Aorta (tissue), 5 donors: ENCODE results near the gene SLC30A7. TPM values are rescaled to one million over a fixed set of nuclear protein-coding genes. Genes with fewer than 3 reads are reported as not detected.
"Not testable (repeated sequence)": the region's sequence is repeated elsewhere in the genome, so short reads cannot be mapped to it uniquely, and the experiment has no call there.

ENCODE experiments used
- ATAC-seq: fragments of 200-7000 bp; cut with Tn5 transposase; one replicate; pipeline ENCODE4 v1.9.1; 2022; ENCODE audit warnings: moderate library complexity; ENCODE audit not compliant: low FRiP score
- DNase-seq, 2 donors: peaks; one replicate each; pipeline ENCODE4 v3.0.0-alpha.2; 2020
- H3K27ac ChIP-seq, 2 donors: one replicate each; pipeline ENCODE4 v1.5.1; 2013; ENCODE audit warnings: low read length in 2 of 2, mild to moderate bottlenecking in 2 of 2, moderate library complexity in 2 of 2, control low read depth in 1 of 2, inconsistent platforms in 1 of 2, low read depth in 1 of 2
- H3K27me3 ChIP-seq, 2 donors: one replicate each; pipeline ENCODE4 v1.6.1; 2013; ENCODE audit warnings: control low read depth in 1 of 2, low read length in 1 of 2, mild to moderate bottlenecking in 1 of 2, moderate library complexity in 1 of 2; ENCODE audit not compliant: insufficient read depth in 2 of 2, control insufficient read depth in 1 of 2
- H3K36me3 ChIP-seq, 2 donors: one replicate each; pipeline ENCODE4 v1.6.1; 2013; ENCODE audit warnings: control low read depth in 1 of 2, low read length in 1 of 2, mild to moderate bottlenecking in 1 of 2; ENCODE audit not compliant: insufficient read depth in 2 of 2, control insufficient read depth in 1 of 2
- H3K4me1 ChIP-seq, 2 donors: one replicate each; pipeline ENCODE4 v1.6.1; 2013; ENCODE audit warnings: low read length in 2 of 2, control low read depth in 1 of 2, mild to moderate bottlenecking in 1 of 2, moderate library complexity in 1 of 2; ENCODE audit not compliant: insufficient read depth in 2 of 2, control insufficient read depth in 1 of 2
- H3K4me3 ChIP-seq, 2 donors: one replicate each; pipeline ENCODE4 v1.5.1; 2013; ENCODE audit warnings: low read length in 2 of 2, control low read depth in 1 of 2, mild to moderate bottlenecking in 1 of 2
- H3K9me3 ChIP-seq: one replicate; pipeline ENCODE4 v1.6.1; 2013; ENCODE audit warnings: mild to moderate bottlenecking, low read length; ENCODE audit not compliant: control insufficient read depth
- WGBS, 2 donors: extraction: QIAGEN DNeasy Blood & Tissue Kit; methylation state at CpG; one replicate each; pipeline ENCODE4 v1.1.7; 2013; 5-methylcytosine and 5-hydroxymethylcytosine counted together
- intact Hi-C, 2 donors: fragments of 100-400 bp; cut with DNase I; formaldehyde crosslinking; loops; one replicate each; pipeline versions ENCODE4 v1.14.2 to v1.15.0; 2022
- polyA plus RNA-seq, 2 donors: library from polyadenylated mRNA; stranded (reverse); fragments of 200-250 nt; gene quantifications; one replicate each; pipeline ENCODE4 v1.2.3, GENCODE V29; 2013
- total RNA-seq, 2 donors: library from RNA; stranded (reverse); fragmentation: NEBNext Ultra II Directional; extraction: Animal tissue kit (Norgen Biotek cat#: 25700); gene quantifications; one replicate each; pipeline ENCODE4 v1.2.1, GENCODE V29; 2021
- donor health status: healthy with polysubstance abuse.
- donor health status: Bipolar disorder and iron deficiency.
- donor health status: DM: no; HTN: no; CAD: no.
- donor health status: DM: no; HTN: no; CAD: no.
- donor health status: DM: yes; HTN: yes; CAD: no.

Gene SLC30A7
- total and polyA plus RNA-seq, 4 donors, result 2.1 to 36.2 (median 15.7) TPM

DNA sequence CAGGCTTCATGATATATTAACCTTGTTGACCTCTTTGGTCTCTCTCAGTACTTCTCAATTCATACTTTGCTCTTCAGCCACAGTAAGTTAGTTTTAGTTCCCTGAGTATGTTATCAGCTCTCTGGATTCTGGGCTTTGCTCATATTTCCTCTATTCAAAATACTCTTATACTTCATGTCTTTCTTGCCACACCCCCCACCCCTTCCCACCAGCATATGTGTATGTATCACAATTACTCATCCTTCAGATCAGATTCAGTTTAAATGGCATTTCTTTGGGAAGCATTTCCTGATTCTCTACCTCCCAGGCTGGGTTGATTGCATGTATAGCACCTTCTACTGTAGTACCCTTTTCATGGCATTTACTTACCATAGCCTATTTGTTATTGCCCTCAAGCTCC, 28.3 kb downstream of the SLC30A7 start:
- H3K36me3 ChIP-seq, result no peaks in the 10 kb centered on the region

DNA sequence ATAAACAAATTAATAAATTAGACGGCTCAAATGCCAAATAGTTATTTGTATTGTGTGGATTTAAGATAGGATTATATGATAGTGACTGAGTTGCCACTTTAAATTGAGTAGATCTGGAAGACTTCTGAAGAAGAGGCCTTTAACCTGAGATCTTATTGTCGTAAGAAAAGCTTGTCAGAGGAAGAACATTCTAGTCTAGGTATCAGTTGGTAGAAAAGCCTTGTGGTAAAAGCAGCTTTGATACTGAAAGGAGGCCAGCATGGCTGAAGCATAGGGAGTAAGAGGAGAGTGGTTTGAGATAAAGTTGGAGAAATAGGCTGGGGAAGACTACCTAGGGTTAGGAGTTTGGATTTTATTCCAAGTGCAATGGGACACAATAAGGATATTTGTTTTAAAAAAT, 29.1 kb downstream of the SLC30A7 start:
- Histone ChIP-seq H3K9me3 (no peaks in the 10 kb centered on the region), H3K4me1 (no peaks in the 10 kb centered on the region), H3K27ac (no peak overlapping the region), H3K36me3 (no peaks in the 10 kb centered on the region), H3K27me3 (no peaks in the 10 kb centered on the region), H3K4me3 (no peak overlapping the region)
- intact Hi-C loops, result loop anchor here (5.0 kb wide), 2 partner anchors 212 to 312 kb away; partner anchors contain the start of gene S1PR1 (in 1 of the 2)
- ATAC-seq (no peak), DNase-seq (no peak)
- 86 to 98% methylated on average over 2 of the region's 2 CpGs for WGBS, 2 donors

More for the DNA sequence above, 28.3 kb downstream of the SLC30A7 start:
- no peak for ATAC-seq
- intact Hi-C loops, result loop anchor here (5.0 kb wide), 2 partner anchors 213 to 313 kb away; partner anchors contain the start of gene S1PR1 (in 1 of the 2)
- no peak overlapping the region for H3K4me3 ChIP-seq
- no peaks in the 10 kb centered on the region for H3K27me3 ChIP-seq
- no peak overlapping the region for H3K27ac ChIP-seq
- no peaks in the 10 kb centered on the region for H3K4me1 ChIP-seq
- H3K9me3 ChIP-seq, result no peaks in the 10 kb centered on the region
- DNase-seq, result no peak

DNA sequence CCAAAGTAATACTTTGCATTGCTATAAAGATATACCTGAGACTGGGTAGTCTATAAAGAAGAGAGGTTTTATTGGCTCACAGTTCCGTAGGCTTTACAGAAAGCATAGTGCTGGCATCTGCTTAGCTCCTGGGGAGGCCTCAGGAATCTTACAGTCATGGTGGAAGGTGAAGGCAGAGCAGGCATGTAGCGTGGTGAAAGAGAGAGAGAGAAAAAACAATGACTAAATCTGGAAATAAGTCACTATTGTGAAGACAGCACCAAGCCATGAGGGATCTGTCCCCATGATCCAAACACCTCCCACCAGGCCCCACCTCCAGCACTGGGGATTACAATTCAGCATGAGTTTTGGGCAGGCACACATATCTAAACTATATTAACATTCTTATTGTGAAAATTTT, 30.4 kb downstream of the SLC30A7 start:
- Histone ChIP-seq H3K36me3 (no peaks in the 10 kb centered on the region), H3K4me1 (no peaks in the 10 kb centered on the region), H3K9me3 (no peaks in the 10 kb centered on the region), H3K27me3 (no peaks in the 10 kb centered on the region), H3K27ac (no peak overlapping the region), H3K4me3 (no peak overlapping the region)
- 98 to 99% methylated on average over 2 of the region's 2 CpGs for WGBS, 2 donors
- ATAC-seq (no peak), DNase-seq (no peak)
- intact Hi-C loops, result no loop called here

DNA sequence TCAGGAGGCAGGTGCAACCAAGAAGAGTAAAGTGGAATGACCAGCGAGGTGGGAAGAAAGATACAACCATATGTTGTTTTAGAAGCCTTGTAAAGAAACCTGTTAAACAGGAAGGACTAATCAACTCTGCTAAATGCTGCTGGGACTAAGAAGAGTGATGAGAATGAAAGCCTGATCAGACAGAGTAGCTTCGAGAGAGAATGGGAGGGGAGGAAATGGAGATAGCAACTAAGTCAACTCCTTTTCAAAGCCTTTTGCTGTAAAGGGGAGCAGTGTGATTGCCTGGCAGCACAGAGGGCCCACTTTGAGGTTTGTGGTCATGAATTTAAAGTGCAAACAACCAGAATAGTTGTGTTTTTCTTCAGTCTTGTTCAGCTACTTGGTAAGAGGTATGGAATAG, 31.4 kb downstream of the SLC30A7 start:
- Histone ChIP-seq H3K27me3 (no peaks in the 10 kb centered on the region), H3K4me3 (no peak overlapping the region), H3K36me3 (no peaks in the 10 kb centered on the region), H3K27ac (no peak overlapping the region), H3K4me1 (no peaks in the 10 kb centered on the region), H3K9me3 (no peaks in the 10 kb centered on the region)
- DNase-seq (no peak), ATAC-seq (no peak)
- 72 to 88% methylated on average over 2 of the region's 2 CpGs for WGBS, 2 donors
- intact Hi-C loops, result no loop called here

DNA sequence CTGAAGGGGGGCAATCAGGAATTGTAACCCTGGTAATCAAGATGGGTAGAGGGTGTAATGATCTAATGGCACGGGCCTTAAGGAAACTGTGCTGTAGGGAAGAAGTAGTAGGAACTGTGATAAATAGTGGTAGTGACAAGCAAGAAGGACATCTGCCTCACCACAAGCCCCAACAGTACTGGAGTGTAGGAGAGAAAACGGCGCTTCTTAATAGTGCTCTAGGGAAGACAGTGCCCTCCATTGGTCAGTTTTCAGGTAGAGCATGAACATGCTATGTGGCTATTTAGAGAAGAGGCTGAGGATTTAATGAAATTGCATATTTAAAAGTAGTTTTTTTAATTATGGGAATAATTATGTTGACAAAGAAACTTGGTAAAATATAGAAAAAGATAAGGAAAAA, 32.2 kb downstream of the SLC30A7 start:
- DNase-seq (no peak), ATAC-seq (no peak)
- intact Hi-C loops, result no loop called here
- H3K4me3 ChIP-seq, result no peak overlapping the region
- no peaks in the 10 kb centered on the region for H3K4me1 ChIP-seq
- 86 to 91% methylated on average over 3 of the region's 3 CpGs for WGBS, 2 donors
- H3K27ac ChIP-seq, result no peak overlapping the region
- H3K9me3 ChIP-seq, result no peaks in the 10 kb centered on the region
- H3K27me3 ChIP-seq, result no peaks in the 10 kb centered on the region
- no peaks in the 10 kb centered on the region for H3K36me3 ChIP-seq

DNA sequence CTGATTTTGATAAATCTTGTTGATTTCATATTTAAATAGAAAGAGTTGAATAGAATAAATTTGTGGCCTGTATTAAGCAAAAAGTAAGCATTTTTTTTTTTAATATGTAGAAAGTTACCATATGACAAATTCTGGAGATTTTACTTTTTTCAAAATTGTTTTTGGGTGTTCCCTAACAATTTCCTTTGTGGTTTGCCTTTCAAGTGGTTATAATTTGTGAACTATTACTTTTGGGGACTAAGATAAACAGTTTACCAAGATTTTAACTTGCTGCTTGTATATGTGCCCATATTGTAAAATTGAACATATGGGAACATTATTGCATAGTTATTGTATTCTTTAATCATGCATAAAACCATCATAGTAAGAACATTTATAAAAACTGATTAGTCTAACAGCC, 34.6 kb downstream of the SLC30A7 start:
- H3K36me3 ChIP-seq, result no peaks in the 10 kb centered on the region
- H3K27me3 ChIP-seq, result no peaks in the 10 kb centered on the region
- H3K4me1 ChIP-seq, result no peaks in the 10 kb centered on the region
- no peak overlapping the region for H3K4me3 ChIP-seq
- no peaks in the 10 kb centered on the region for H3K9me3 ChIP-seq
- no peak overlapping the region for H3K27ac ChIP-seq
- intact Hi-C loops, result loop anchor here in 1 of 2 donors (10.0 kb wide), 1 partner anchor 304 kb away; the partner anchor contains the start of gene S1PR1
- DNase-seq (no peak), ATAC-seq (no peak)

DNA sequence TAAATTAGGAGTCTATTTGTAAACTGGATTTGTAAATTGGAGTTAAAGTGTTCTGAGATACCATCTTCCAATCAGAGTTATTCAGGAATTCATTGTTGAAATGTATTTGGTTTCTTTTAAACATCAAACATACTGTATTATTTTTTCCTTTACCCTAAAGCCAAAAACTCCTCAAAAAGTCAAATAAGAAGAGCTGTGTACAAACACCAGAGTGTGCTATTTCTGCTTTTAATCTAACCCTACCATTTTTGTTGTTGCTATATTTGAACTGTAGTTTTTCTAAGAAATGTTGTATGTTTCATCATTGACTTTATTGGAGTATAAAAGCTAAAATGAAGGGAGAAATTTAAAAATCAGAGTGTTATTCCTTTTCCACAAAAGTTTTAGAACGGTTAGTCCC, 35.8 kb downstream of the SLC30A7 start:
- Histone ChIP-seq H3K36me3 (no peaks in the 10 kb centered on the region), H3K9me3 (no peaks in the 10 kb centered on the region), H3K27me3 (no peaks in the 10 kb centered on the region), H3K4me3 (no peak overlapping the region), H3K4me1 (no peaks in the 10 kb centered on the region), H3K27ac (no peak overlapping the region)
- ATAC-seq, result no peak
- no peak for DNase-seq
- intact Hi-C loops, result loop anchor here in 1 of 2 donors (10.0 kb wide), 1 partner anchor 303 kb away; the partner anchor contains the start of gene S1PR1
- whole genome bisulfite sequencing, 2 donors, result 86% methylated on average over 1 of the region's 1 CpG

DNA sequence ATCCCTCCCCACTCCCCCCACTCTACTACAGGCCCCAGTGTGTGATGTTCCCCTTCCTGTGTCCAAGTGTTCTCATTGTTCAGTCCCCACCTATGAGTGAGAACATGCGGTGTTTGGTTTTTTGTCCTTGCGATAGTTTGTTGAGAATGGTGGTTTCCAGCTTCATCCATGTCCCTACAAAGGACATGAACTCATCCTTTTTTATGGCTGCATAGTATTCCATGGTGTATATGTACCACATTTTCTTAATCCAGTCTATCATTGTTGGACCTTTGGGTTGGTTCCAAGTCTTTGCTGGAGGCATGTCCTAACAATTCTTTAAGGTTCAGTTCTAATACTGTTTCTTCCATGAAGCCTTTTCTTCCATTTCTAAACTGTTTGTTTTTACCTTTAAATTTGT, 37.7 kb downstream of the SLC30A7 start:
- ATAC-seq, H3K4me3 ChIP-seq, H3K9me3 ChIP-seq, H3K36me3 ChIP-seq, H3K4me1 ChIP-seq, H3K27ac ChIP-seq, H3K27me3 ChIP-seq, DNase-seq: not testable (repeated sequence)
- 97 to 100% methylated on average over 2 of the region's 2 CpGs for WGBS, 2 donors
- intact Hi-C loops, result loop anchor here in 1 of 2 donors (10.0 kb wide), 1 partner anchor 301 kb away; the partner anchor contains the start of gene S1PR1

DNA sequence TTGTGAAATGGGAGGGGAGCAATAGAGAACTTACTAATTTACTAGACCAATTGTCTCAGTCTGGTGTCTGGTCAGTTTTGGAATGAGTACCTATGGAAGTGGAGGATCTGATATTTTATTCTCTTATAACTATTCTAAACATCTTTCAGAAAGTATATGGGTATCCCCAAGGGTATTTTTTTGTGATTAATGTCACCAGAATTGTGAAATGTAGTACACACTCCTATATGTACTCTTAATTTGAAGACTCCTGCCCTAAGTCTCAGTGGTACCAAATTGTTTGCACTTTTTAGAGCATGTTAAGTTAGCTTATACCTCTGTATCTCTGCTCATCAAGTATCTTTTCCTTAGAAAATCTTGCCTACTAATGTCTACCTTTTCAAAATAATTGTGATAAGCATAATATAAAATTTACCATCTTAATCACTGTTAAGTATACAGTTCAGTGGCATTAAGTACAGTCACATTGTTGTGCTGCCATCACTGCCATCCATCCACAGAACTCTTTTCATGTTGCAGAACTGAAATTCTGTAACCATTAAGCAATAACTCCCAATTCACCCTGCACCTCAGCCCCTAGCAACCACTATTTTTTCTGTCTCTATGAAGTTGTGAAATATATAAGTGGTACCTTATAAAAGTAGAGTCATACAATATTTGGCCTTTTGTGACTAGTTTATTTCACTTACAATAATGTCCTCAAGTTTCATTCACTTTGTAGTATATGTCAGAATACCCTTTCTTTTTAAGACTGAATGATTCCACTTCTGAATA, 40.5 kb downstream of the SLC30A7 start:
- intact Hi-C loops, result loop anchor here in 1 of 2 donors (10.0 kb wide), 1 partner anchor 298 kb away; the partner anchor contains the start of gene S1PR1
- no peaks in the 10 kb centered on the region for H3K9me3 ChIP-seq
- no peak for DNase-seq
- H3K4me1 ChIP-seq, result no peaks in the 10 kb centered on the region
- H3K27me3 ChIP-seq, result no peaks in the 10 kb centered on the region
- peaks cover 0 to 2% of the 10 kb centered on the region in 2 donors for H3K36me3 ChIP-seq
- ATAC-seq, result no peak
- no peak overlapping the region for H3K4me3 ChIP-seq
- no peak overlapping the region for H3K27ac ChIP-seq
